CD14-positive monocyte (primary cell): ENCODE results near the gene SLC10A7. TPM values are rescaled to one million over a fixed set of nuclear protein-coding genes. Genes with fewer than 3 reads are reported as not detected.

ENCODE experiments used
- DNase-seq, 3 donors: peaks; one replicate each; pipeline ENCODE4 v3.0.0-alpha.2; 2011 to 2022
- H2AFZ ChIP-seq: 2 replicates; pipeline ENCODE4 v1.6.0; 2012; ENCODE audit warnings: mild to moderate bottlenecking, low read depth, low read length, inconsistent platforms; ENCODE audit not compliant: insufficient read depth, poor library complexity, severe bottlenecking
- H3K27ac ChIP-seq, 2 donors: 1 replicate in 1 of 2; 2 replicates in 1 of 2; pipeline ENCODE4 v1.5.1; 2012 to 2013; ENCODE audit warnings: low read length in 2 of 2, control low read depth in 1 of 2, inconsistent platforms in 1 of 2, low read depth in 1 of 2, mild to moderate bottlenecking in 1 of 2
- H3K27me3 ChIP-seq, 2 donors: one replicate each; pipeline versions ENCODE4 v1.6.0 to v1.6.1; 2011 to 2013; ENCODE audit warnings: low read length in 2 of 2; ENCODE audit not compliant: control insufficient read depth in 2 of 2, insufficient read depth in 2 of 2
- H3K36me3 ChIP-seq, 2 donors: replicated peaks in 1 of 2; 1 replicate in 1 of 2; 2 replicates in 1 of 2; pipeline versions ENCODE4 v1.5.1 to v1.6.1; 2012 to 2013; ENCODE audit warnings: low read length in 2 of 2, control low read depth in 1 of 2, inconsistent platforms in 1 of 2, mild to moderate bottlenecking in 1 of 2; ENCODE audit not compliant: insufficient read depth in 2 of 2, control insufficient read depth in 1 of 2
- H3K4me1 ChIP-seq, 2 donors: 1 replicate in 1 of 2; 2 replicates in 1 of 2; pipeline versions ENCODE4 v1.5.1 to v1.6.1; 2012 to 2013; ENCODE audit warnings: low read length in 2 of 2, control low read depth in 1 of 2, inconsistent platforms in 1 of 2, mild to moderate bottlenecking in 1 of 2, moderate library complexity in 1 of 2; ENCODE audit not compliant: insufficient read depth in 2 of 2, control insufficient read depth in 1 of 2
- H3K4me2 ChIP-seq: replicated peaks from 2 replicates; pipeline ENCODE3; 2012; ENCODE audit warnings: low read length, moderate library complexity, mild to moderate bottlenecking; ENCODE audit not compliant: poor library complexity, severe bottlenecking; ENCODE audit errors: extremely low read depth
- H3K4me3 ChIP-seq, 3 experiments: fragments of 200-600 bp in 1 of 3; sonication (generic) in 1 of 3; replicated peaks in 1 of 3; 1 replicate in 2 of 3; 2 replicates in 1 of 3; pipeline ENCODE4 v1.5.1; 2011 to 2013; ENCODE audit warnings: low read length in 3 of 3, mild to moderate bottlenecking in 3 of 3, control low read depth in 2 of 3, low read depth in 2 of 3, inconsistent platforms in 1 of 3, moderate library complexity in 1 of 3
- H3K79me2 ChIP-seq: 2 replicates; pipeline ENCODE4 v1.6.0; 2012; ENCODE audit warnings: mild to moderate bottlenecking, control low read depth, inconsistent platforms, low read length, moderate library complexity; ENCODE audit not compliant: insufficient read depth
- H3K9ac ChIP-seq: 2 replicates; pipeline ENCODE4 v1.6.0; 2017; ENCODE audit warnings: low read length, mild to moderate bottlenecking; ENCODE audit not compliant: insufficient read depth, poor library complexity, severe bottlenecking
- H3K9me3 ChIP-seq, 2 donors: replicated peaks in 1 of 2; 1 replicate in 1 of 2; 2 replicates in 1 of 2; pipeline versions ENCODE4 v1.5.1 to v1.6.1; 2012 to 2013; ENCODE audit warnings: low read length in 2 of 2, control low read depth in 1 of 2; ENCODE audit not compliant: control insufficient read depth in 1 of 2, insufficient read depth in 1 of 2
- H4K20me1 ChIP-seq: 2 replicates; pipeline ENCODE4 v1.6.0; 2012; ENCODE audit warnings: mild to moderate bottlenecking, low read length, control low read depth, moderate library complexity; ENCODE audit not compliant: insufficient read depth
- H3K27ac Mint-ChIP-seq, 7 donors: one replicate each; pipeline ENCODE4 v1.8.0; 2020; ENCODE audit warnings: mild to moderate bottlenecking in 7 of 7, mixed read lengths in 7 of 7, moderate library complexity in 6 of 7, inconsistent platforms in 2 of 7
- H3K27me3 Mint-ChIP-seq, 3 donors: one replicate each; pipeline ENCODE4 v1.8.0; 2021 to 2022; ENCODE audit warnings: low read depth in 3 of 3, mild to moderate bottlenecking in 3 of 3, mixed read lengths in 3 of 3, moderate library complexity in 3 of 3, inconsistent platforms in 1 of 3
- H3K36me3 Mint-ChIP-seq, 2 donors: one replicate each; pipeline ENCODE4 v1.8.0; 2020; ENCODE audit warnings: mixed read lengths in 2 of 2, inconsistent platforms in 1 of 2, mild to moderate bottlenecking in 1 of 2
- H3K4me1 Mint-ChIP-seq: one replicate; pipeline ENCODE4 v1.8.0; 2020; ENCODE audit warnings: mild to moderate bottlenecking, mixed read lengths
- H3K4me3 Mint-ChIP-seq, 2 donors: one replicate each; pipeline ENCODE4 v1.8.0; 2020; ENCODE audit warnings: mild to moderate bottlenecking in 2 of 2, mixed read lengths in 2 of 2, moderate library complexity in 1 of 2
- H3K9me3 Mint-ChIP-seq, 7 donors: one replicate each; pipeline ENCODE4 v1.8.0; 2020 to 2022; ENCODE audit warnings: mixed read lengths in 7 of 7, mild to moderate bottlenecking in 6 of 7, moderate library complexity in 6 of 7, inconsistent platforms in 2 of 7
- WGBS: methylation state at CpG from one replicate; pipeline ENCODE4 v1.1.5; 2013; ENCODE audit warnings: missing lambda C conversion rate; ENCODE audit not compliant: insufficient coverage; 5-methylcytosine and 5-hydroxymethylcytosine counted together
- intact Hi-C, 2 donors: fragments of 100-400 bp; cut with micrococcal nuclease; formaldehyde crosslinking; loops; one replicate each; pipeline versions ENCODE4 v1.15.0 to v1.15.1; 2023
- polyA plus RNA-seq, 3 donors: library from polyadenylated mRNA; depleted of rRNA in 1 of 3; unstranded in 2 of 3; stranded (reverse) in 1 of 3; fragments of 300-500 nt in 2 of 3; fragments of >200 nt in 1 of 3; fragmentation: Illumina TruSeq in 2 of 3; gene quantifications; 1 replicate in 2 of 3; 2 replicates in 1 of 3; pipeline ENCODE4 v1.2.3, GENCODE V29; 2012 to 2021
- TF ChIP-seq, protein P1 (sequence below): fragments of 200-600 bp; IDR thresholded peaks from one replicate; pipeline ENCODE4 v1.8.0; 2022; ENCODE audit warnings: antibody characterized with exemption, mild to moderate bottlenecking

The SLC10A7 gene
- polyA plus RNA-seq, 3 donors, result 6.6 to 8.3 (median 6.8) TPM

DNA sequence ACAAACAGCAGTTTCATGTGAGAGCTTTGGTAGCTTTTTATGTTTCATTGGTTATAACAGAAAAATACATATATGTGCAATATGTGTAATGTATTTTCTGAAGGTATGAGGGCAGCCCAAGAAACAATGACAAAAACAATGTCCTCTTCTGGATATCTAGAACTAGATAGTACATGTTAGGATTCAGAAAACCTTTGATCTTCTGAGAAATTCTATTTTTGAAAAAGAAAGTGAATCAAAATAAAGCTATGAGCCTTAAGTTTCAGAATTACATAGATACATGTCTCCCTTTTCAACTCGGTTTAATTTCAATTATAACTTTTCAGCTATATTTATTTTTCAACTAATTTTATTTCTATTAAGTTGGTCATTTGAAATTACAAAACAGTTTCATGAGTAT, 175.5 kb downstream of the SLC10A7 start:
- no peaks in the 10 kb centered on the region for H3K79me2 ChIP-seq
- no CpG with 5 or more reads among the region's 1 CpG for WGBS
- Mint-ChIP-seq H3K4me1 (no peaks in the 10 kb centered on the region), H3K4me3 (no peak overlapping the region), H3K27ac (no peak overlapping the region), H3K9me3 (peaks cover 0 to 2% (median 0%) of the 10 kb centered on the region in 7 donors), H3K27me3 (no peaks in the 10 kb centered on the region), H3K36me3 (no peaks in the 10 kb centered on the region)
- no peak overlapping the region for H3K27ac ChIP-seq
- H2AFZ ChIP-seq, result no peak overlapping the region
- no peak overlapping the region for H3K4me2 ChIP-seq
- no peaks in the 10 kb centered on the region for H3K4me1 ChIP-seq
- H3K36me3 ChIP-seq, result no peaks in the 10 kb centered on the region
- no peak overlapping the region for H3K9ac ChIP-seq
- H3K9me3 ChIP-seq, result no peaks in the 10 kb centered on the region
- intact Hi-C loops, result loop anchor here in 1 of 2 donors (10.0 kb wide), 1 partner anchor 759 kb away; no protein-coding TSS in a partner anchor
- no peaks in the 10 kb centered on the region for H3K27me3 ChIP-seq
- no peaks in the 10 kb centered on the region for H4K20me1 ChIP-seq
- DNase-seq, result no peak
- no peak overlapping the region for H3K4me3 ChIP-seq
- TF ChIP-seq, protein P1, sequence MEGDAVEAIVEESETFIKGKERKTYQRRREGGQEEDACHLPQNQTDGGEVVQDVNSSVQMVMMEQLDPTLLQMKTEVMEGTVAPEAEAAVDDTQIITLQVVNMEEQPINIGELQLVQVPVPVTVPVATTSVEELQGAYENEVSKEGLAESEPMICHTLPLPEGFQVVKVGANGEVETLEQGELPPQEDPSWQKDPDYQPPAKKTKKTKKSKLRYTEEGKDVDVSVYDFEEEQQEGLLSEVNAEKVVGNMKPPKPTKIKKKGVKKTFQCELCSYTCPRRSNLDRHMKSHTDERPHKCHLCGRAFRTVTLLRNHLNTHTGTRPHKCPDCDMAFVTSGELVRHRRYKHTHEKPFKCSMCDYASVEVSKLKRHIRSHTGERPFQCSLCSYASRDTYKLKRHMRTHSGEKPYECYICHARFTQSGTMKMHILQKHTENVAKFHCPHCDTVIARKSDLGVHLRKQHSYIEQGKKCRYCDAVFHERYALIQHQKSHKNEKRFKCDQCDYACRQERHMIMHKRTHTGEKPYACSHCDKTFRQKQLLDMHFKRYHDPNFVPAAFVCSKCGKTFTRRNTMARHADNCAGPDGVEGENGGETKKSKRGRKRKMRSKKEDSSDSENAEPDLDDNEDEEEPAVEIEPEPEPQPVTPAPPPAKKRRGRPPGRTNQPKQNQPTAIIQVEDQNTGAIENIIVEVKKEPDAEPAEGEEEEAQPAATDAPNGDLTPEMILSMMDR, result no peak

DNA sequence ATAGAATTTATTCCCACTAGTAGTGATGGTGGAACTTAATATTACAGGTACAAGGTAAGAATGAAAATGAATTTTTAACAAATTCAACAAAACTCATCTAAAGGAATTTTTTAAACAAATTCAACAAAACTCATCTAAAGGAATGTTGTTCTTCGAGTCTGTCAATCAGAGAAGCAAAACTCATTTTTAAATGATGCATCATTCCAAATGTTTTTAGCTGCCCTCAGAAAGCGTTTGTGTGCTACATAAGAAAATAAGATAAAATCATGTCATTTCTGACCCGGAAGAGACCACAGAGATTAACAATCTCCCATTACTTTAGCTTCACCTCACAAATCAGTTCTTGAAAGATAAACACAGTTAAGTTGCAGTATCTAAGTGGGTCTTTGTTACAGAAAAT, 178.0 kb downstream of the SLC10A7 start:
- Histone ChIP-seq H3K27ac (no peak overlapping the region), H3K9me3 (no peaks in the 10 kb centered on the region), H2AFZ (no peak overlapping the region), H3K4me2 (no peak overlapping the region), H3K9ac (no peak overlapping the region), H3K4me1 (no peaks in the 10 kb centered on the region), H4K20me1 (no peaks in the 10 kb centered on the region), H3K36me3 (no peaks in the 10 kb centered on the region), H3K79me2 (no peaks in the 10 kb centered on the region), H3K27me3 (no peaks in the 10 kb centered on the region), H3K4me3 (no peak overlapping the region)
- Mint-ChIP-seq H3K4me3 (no peak overlapping the region), H3K27ac (no peak overlapping the region), H3K36me3 (no peaks in the 10 kb centered on the region), H3K27me3 (no peaks in the 10 kb centered on the region), H3K4me1 (no peaks in the 10 kb centered on the region), H3K9me3 (no peaks in the 10 kb centered on the region)
- WGBS, result no CpG with 5 or more reads among the region's 3 CpGs
- TF ChIP-seq, protein P1, result no peak
- intact Hi-C loops, result loop anchor here in 1 of 2 donors (10.0 kb wide), 1 partner anchor 761 kb away; no protein-coding TSS in a partner anchor
- no peak for DNase-seq
